HG02678 (cell line): ENCODE measurements around the gene MBNL3.

ENCODE experiments used
- ATAC-seq: cut with Tn5 transposase; IDR thresholded peaks from one replicate; pipeline ENCODE4 v1.9.1; 2021; ENCODE audit warnings: mild to moderate bottlenecking, moderate library complexity; ENCODE audit not compliant: unreplicated experiment

MBNL3 gene

GRCh38 chrX:132488819-132489577 lies at the start of gene MBNL3:
MBNL3 (minus strand) TSS chrX:132489038; CDS start chrX:132439611, 49,427 bp downstream.
- peak; percentile 63 for ATAC-seq

- no peak for ATAC-seq
Observed at GRCh38 chrX:132533409-132533808, 44.6 kb upstream of the MBNL3 start.

DNA sequence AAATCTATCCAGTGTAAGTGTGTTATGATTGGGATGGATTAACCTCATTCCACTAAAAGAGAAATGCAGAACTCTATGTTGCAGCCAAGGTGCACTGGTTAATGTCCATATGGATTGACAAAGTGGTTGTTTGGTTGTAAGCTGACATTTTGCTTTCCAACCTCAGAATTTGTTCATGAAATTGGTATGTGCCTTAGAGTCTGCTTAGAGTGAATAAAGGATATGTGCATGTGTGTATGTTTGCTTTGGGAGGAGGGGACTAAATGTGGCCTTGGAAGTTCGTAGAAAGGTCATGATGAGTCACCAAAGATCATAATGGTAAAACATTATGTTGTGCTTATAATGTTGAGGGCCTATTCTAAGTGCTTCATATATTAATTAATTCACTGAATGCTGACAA lies 44.1 kb upstream of the MBNL3 start:
- no peak for ATAC-seq

DNA sequence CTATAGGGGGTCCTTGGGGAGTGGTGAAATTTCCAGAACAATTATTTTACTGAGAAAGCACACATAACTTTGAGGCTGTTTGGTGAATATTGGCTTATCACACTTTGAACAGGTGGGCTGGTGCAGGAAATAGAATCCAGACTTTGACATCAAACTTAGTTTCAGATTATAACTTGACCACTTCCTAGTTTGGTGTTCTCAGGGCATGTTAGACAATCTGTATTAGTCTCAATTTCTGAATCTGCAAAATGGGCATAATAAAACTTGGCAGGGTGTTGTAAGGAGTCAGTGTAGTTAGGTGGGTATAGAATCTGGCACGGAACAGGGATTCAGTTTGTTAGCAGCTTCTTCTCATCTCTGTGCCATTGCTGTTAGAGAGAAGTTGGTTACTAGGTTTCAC lies 43.3 kb upstream of the MBNL3 start:
- no peak for ATAC-seq

DNA sequence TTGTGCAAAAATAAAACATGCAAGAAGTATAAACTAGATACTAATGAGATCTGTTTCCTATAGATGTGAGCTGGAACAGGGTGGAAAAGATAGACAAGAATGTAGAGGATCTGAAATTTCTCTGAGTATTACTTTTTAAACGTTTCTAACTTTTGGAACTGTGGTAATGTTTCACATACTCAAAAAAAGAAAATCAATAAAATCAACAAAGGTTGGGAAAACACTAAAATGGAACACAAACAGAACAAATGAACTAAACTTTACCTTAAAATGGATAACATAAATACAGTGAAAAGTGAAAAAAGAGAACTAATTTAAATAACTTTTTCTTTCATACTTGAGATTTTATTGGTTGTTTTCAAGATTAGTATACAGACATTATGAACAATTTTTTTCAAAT lies 32.0 kb upstream of the MBNL3 start:
- ATAC-seq: no peak

DNA sequence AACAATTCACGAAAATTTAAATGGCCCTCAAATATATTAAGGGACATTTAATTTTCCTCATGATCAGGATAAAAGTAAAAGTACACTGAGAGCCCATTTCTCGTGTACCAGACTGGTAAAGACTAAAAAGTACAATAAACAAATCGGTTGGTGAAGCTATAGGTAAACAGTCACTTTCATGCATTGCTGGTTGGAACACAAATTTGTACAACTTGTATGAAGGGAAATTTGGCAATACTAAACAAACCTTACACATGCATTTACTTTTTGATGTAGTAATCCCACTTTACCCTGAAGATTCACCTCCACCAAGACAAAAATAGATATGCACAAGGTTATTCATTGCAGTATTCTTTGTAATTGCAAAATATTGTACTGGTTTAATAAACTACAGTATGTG lies 31.4 kb upstream of the MBNL3 start:
- ATAC-seq: no peak

- ATAC-seq: no peak
Observed at GRCh38 chrX:132518401-132518800, 29.6 kb upstream of the MBNL3 start.

- ATAC-seq: no peak
Observed at GRCh38 chrX:132508834-132509233, 20.0 kb upstream of the MBNL3 start.

DNA sequence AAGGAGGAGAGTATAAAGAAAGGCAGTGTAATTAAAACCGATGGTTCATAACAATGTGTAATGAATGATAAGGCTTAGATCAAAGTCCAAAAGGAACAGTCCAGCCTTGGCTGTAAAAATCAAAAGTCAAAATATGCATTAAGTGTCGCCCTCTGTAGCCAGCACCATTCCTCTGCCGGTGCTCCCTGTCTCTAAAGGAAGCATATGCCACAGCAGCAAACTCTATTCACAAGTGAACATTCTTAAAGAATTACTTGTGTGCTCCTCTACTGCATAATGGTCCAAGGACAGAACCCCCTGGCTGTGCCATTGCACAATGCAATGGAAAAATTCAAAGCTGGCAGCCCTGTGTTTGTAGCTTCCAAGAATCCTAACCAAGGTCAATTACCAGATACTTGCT lies 16.3 kb upstream of the MBNL3 start:
- ATAC-seq: no peak

- no peak for ATAC-seq
Observed at GRCh38 chrX:132504417-132504816, 15.6 kb upstream of the MBNL3 start.

DNA sequence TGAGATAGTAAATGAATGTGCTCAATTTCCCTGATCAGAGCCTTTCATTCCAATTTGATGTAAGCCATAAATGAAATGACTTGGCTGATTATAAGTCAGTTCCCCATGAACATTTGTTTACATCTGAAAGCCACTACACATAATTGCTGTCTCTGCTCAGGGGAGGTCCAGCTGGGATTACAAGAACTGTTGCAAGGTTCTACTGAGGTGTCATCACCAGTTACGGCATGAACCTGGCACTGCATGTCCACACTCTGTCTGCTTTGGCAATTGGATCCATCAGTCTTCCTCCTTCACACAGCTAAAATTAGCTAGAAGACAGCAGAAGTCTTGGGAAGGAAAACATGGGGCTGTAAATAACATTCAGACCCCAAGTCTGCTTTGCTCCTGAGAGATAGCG lies 12.8 kb upstream of the MBNL3 start:
- ATAC-seq: no peak

DNA sequence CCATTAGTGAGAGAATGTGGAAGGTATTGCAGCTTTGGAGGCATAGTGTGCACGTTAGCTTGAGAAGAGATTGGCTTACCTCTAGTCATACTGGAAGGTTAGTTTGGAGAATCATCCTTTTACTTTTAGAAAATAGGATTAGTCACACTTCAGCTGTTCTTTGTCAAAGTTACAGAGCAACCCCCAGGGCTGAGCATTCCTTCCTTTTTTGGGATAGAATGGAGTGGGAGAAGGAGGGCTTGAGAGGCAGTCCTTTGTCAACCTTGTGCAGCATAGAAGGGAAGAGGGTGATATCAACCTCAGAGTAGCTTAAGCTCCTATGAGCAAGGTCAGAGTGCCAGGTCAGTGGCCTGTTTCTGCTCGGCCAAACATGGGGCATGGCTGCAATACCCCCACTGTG lies 8.6 kb upstream of the MBNL3 start:
- no peak for ATAC-seq

DNA sequence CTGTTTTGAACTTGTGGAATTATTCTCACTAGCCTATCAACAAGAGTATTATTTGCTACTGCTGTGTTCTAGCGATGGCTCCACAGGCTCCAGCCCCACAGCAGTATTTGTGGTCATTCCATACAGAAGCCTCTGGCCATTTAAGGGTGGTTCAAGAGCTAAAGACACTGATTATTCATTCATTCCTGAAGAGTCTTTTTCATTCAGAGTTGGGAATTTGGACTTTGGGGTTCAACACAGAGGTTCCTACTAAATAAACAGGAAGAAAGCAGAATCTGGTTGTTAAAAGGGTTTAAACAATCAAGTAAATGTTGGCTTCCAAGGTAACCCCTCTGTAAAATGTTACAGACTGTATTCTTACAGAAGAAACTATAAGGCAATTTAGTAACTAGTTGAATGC lies 4.3 kb upstream of the MBNL3 start:
- ATAC-seq: no peak

GRCh38 chrX:132491191-132491590 lies 2.4 kb upstream of the MBNL3 start:
- ATAC-seq: peak; percentile 38

DNA sequence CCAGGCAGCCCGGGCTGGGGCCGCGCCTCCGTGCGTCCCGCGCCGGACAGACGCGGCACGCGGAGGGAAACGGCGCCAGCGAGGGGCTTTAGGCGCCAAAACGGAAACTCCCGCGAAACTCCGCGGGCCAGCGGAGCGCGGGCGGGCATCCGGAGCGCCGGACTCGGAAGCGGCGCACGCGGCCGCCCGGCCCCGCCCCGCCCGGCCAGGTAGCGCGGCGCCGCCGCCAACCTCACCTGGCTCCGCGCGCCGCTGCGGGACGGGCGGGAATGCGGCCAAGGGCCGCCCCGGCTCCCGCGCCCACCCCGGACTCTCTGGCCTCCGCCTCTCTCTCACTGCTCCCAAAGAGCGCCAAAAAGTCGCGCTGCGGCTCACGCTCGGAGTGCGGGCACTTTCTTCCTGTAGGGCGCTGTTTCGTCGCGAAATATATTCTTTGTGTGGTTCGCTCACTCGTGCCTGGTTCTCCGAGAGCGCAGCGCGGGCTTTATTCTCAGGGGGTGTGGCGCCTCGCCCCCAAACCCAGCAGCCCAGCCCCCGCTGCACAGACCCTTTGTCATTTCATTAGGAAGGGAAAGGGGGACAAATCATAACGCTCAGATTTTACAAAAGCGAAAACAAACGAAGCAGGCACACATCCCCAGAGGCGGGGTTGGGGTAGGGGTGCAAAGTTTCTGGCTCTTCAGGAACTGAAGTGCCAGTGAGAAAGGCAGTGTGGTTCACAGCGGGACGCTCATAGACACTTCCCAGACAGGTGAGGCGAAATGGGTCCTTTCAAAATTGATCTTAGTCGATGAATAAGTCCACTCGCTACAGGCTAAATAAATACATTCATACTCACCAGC lies 961 bp upstream of the MBNL3 start:
- peak; percentile 39 for ATAC-seq

DNA sequence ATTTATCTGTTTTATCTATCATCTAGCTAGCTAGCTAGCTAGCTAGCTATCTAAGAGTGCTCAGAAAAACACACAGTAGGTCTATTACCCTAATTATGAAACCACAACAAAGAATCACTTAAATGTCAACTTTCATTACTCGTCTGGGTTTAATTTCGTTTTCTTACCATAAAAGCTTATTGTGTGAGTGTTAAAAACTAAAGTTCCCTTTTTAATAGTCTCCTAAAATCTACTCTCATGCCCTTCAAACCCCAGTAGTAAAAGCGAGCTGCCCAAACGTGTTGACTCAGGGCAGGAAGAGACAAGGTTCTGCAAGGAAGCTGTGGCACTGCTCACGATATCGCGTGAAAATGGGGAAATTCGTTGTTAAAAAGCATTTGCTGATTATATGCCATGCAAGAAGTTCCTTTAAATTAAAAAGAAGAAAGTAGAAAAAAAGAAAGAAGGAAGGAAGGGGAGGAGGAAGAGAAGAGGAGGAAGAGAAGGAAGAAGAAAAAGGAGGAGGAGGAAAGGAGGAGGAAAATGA lies 595 bp downstream of the MBNL3 start:
- ATAC-seq: no peak

- ATAC-seq: no peak
Observed at GRCh38 chrX:132486599-132487178, 2.1 kb downstream of the MBNL3 start.

- no peak for ATAC-seq
Observed at GRCh38 chrX:132483951-132484350, 4.9 kb downstream of the MBNL3 start.

GRCh38 chrX:132483488-132483887 lies 5.3 kb downstream of the MBNL3 start:
- ATAC-seq: no peak

DNA sequence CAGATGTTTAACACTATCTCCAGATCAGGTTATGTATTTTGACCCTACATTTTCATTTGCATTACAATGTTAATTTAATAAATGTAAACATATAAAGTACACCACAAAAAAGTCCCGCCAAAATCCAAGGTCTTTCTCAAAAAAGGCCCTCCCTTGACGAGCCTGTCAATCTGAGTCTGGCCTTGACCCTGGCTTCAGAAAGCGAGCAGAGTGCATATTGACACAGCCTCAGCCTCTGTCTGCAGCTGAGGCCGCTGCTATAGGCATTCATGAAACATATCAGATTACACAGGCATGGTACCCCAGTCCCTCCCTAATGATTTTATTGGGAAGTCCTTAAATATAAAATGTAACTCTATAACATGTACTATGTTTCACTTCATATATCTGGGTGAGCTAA lies 6.2 kb downstream of the MBNL3 start:
- no peak for ATAC-seq

DNA sequence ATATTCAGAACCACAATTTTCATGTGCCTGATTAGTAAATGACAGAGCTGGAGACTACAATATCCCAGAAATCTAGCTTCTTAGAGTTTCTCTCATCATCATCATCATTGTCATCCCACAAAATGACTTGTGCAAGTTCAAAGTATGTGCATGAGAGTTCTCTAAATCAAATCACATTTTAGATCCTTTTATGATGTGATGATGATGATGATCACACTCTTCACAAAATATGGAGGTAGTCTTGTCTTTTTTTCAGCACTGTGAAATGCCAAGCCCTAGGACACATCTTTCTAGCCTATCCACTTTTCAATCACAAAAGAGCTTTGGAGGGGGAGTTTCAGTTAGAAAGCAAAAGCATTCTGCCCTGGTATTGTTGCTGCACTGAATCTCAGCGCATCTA lies 7.4 kb downstream of the MBNL3 start:
- ATAC-seq: no peak
